Measurements from ENCODE around the gene C3orf18. TPM values are rescaled to one million over a fixed set of nuclear protein-coding genes. Genes with fewer than 3 reads are reported as not detected.

Gene C3orf18
- total RNA-seq, 1 experiment from 2014 or later = 7.1 TPM

- H3K18ac ChIP-seq (ENCODE audit: insufficient read length, low read depth, low read length) = no peak overlapping the region
- H2BK120ac ChIP-seq (ENCODE audit: low read depth, low read length, poor library complexity, severe bottlenecking) = no peak overlapping the region
- no peak overlapping the region for H2BK15ac ChIP-seq (ENCODE audit: low read depth, low read length)
- no peak overlapping the region for H4K5ac ChIP-seq (ENCODE audit: insufficient read length, low read depth, low read length)
- no peak overlapping the region for H3K27ac ChIP-seq (ENCODE audit: insufficient read length, low read depth, low read length)
- H3K27me3 ChIP-seq (ENCODE audit: insufficient read depth, low read length) = no peaks in the 10 kb centered on the region
- no peak overlapping the region for H2AFZ ChIP-seq (ENCODE audit: low read length)
- H3K4me2 ChIP-seq (ENCODE audit: insufficient read depth, insufficient read length, low read length) = no peak overlapping the region
- H4K20me1 ChIP-seq (ENCODE audit: control insufficient read depth, insufficient read depth, insufficient read length) = no peaks in the 10 kb centered on the region
- H3K4ac ChIP-seq (ENCODE audit: low read depth, low read length) = no peak overlapping the region
- H2BK5ac ChIP-seq (ENCODE audit: insufficient read length, low read length) = no peak overlapping the region
- no peak overlapping the region for H4K8ac ChIP-seq (replicated peaks; ENCODE audit: insufficient read length, low read depth, low read length)
- no peak overlapping the region for H2AK5ac ChIP-seq (ENCODE audit: insufficient read length, low read length)
- no peaks in the 10 kb centered on the region for H3K9me3 ChIP-seq (ENCODE audit: control insufficient read depth, low read depth, low read length)
- no peak overlapping the region for H3T11ph ChIP-seq (ENCODE audit: low read length)
- H3K79me2 ChIP-seq (ENCODE audit: insufficient read depth, low read length) = no peaks in the 10 kb centered on the region
- DNase-seq = no peak
- no peaks in the 10 kb centered on the region for H3K79me1 ChIP-seq (ENCODE audit: insufficient read depth, low read depth, low read length, poor library complexity, severe bottlenecking)
- Mint-ChIP-seq H3K9me3 (no peaks in the 10 kb centered on the region), H3K27me3 (ENCODE audit: low read depth) (peaks cover 25% of the 10 kb centered on the region), H3K27ac (no peak overlapping the region), H3K4me1 (peaks cover 43 to 45% of the 10 kb centered on the region in 2 experiments), H3K4me3 (no peak overlapping the region), H3K36me3 (ENCODE audit: insufficient read depth in 1 of 3, low read depth in 3 of 3) (no peaks in the 10 kb centered on the region)
- H3K4me1 ChIP-seq (ENCODE audit: insufficient read depth, low read length) = peaks cover 6% of the 10 kb centered on the region; the same call in 1 of the 2 replicates
- no peak overlapping the region for H3K23ac ChIP-seq (ENCODE audit: insufficient read length, low read depth, low read length)
- TF ChIP-seq CTCF (conservative IDR thresholded peaks at IDR 0.05) = no peak
- H2BK12ac ChIP-seq (ENCODE audit: insufficient read length, low read depth, low read length) = no peak overlapping the region
- peaks cover 6% of the 10 kb centered on the region for H3K23me2 ChIP-seq (ENCODE audit: insufficient read length, low read depth, low read length, poor library complexity, severe bottlenecking)
- H2BK20ac ChIP-seq (ENCODE audit: low read depth, low read length, poor library complexity, severe bottlenecking) = no peak overlapping the region
- WGBS (ENCODE audit: extremely low coverage, insufficient read length, low lambda C conversion rate) = no CpG with 5 or more reads among the region's 3 CpGs
- no peak overlapping the region for H3K56ac ChIP-seq (ENCODE audit: insufficient read length, low read depth, low read length)
- no peak overlapping the region for H3K9ac ChIP-seq (ENCODE audit: extremely low read depth, insufficient read length, low read length)
- no peak overlapping the region for H4K91ac ChIP-seq (ENCODE audit: insufficient read length, low read depth, low read length)
- H3K14ac ChIP-seq (ENCODE audit: insufficient read depth, low read length) = no peak overlapping the region
Measured at GRCh38 chr3:50512131-50512530, 55.4 kb downstream of the C3orf18 start.

All from H9 (cell line).